Measurements from ENCODE around the gene FAM117A.
"Not testable (repeated sequence)": the region's sequence is repeated elsewhere in the genome, so short reads cannot be mapped to it uniquely, and the experiment has no call there.

The FAM117A gene

DNA sequence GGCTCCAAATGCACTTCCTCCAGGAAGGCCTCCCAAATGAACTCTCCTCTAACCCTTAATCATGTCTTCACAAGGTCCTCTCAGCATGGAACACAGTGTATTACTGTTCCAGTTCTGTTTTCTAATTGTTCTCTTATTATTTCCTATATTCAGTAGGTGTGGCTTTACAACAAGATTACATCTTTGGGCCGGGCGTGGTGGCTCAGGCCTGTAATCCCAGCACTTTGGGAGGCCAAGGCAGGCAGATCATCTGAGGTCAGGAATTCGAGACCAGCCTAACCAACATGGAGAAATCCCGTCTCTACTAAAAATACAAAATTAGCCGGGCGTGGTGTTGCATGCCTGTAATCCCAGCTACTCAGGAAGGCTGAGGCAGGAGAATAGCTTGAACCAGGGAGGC, 90.3 kb downstream of the FAM117A start:
- H3K27me3 ChIP-seq (ENCODE audit: control insufficient read depth, insufficient read depth, low read length); H3K9ac ChIP-seq (ENCODE audit: low read length); H3K36me3 ChIP-seq (ENCODE audit: control insufficient read depth, insufficient read depth, low read length); H3K4me3 ChIP-seq (ENCODE audit: low read length): not testable (repeated sequence)
- H3K4me1 ChIP-seq (ENCODE audit: control insufficient read depth, insufficient read depth, low read length) = peaks cover 25% of the 10 kb centered on the region
- H3K27ac ChIP-seq (ENCODE audit: low read depth, low read length) = peak overlapping the region; percentile 45

GRCh38 chr17:49670641-49671040, 93.3 kb downstream of the FAM117A start:
- Histone ChIP-seq H3K9ac (ENCODE audit: low read length) (no peak overlapping the region), H3K27ac (ENCODE audit: low read depth, low read length) (peak overlapping the region; percentile 70), H3K4me1 (ENCODE audit: control insufficient read depth, insufficient read depth, low read length) (peaks cover 19% of the 10 kb centered on the region), H3K36me3 (ENCODE audit: control insufficient read depth, insufficient read depth, low read length) (peaks cover 2% of the 10 kb centered on the region), H3K4me3 (ENCODE audit: low read length) (no peak overlapping the region), H3K27me3 (ENCODE audit: control insufficient read depth, insufficient read depth, low read length) (no peaks in the 10 kb centered on the region)

GRCh38 chr17:49670002-49670401, 93.9 kb downstream of the FAM117A start:
- Histone ChIP-seq H3K4me1 (ENCODE audit: control insufficient read depth, insufficient read depth, low read length) (peaks cover 16% of the 10 kb centered on the region), H3K9ac (ENCODE audit: low read length) (no peak overlapping the region), H3K4me3 (ENCODE audit: low read length) (no peak overlapping the region), H3K27ac (ENCODE audit: low read depth, low read length) (peak overlapping the region; percentile 70), H3K27me3 (ENCODE audit: control insufficient read depth, insufficient read depth, low read length) (no peaks in the 10 kb centered on the region), H3K36me3 (ENCODE audit: control insufficient read depth, insufficient read depth, low read length) (no peaks in the 10 kb centered on the region)

GRCh38 chr17:49667854-49668253, 96.1 kb downstream of the FAM117A start:
- no peak overlapping the region for H3K4me3 ChIP-seq (ENCODE audit: low read length)
- no peaks in the 10 kb centered on the region for H3K27me3 ChIP-seq (ENCODE audit: control insufficient read depth, insufficient read depth, low read length)
- H3K27ac ChIP-seq (ENCODE audit: low read depth, low read length) = no peak overlapping the region
- H3K4me1 ChIP-seq (ENCODE audit: control insufficient read depth, insufficient read depth, low read length) = peaks cover 19% of the 10 kb centered on the region
- no peaks in the 10 kb centered on the region for H3K36me3 ChIP-seq (ENCODE audit: control insufficient read depth, insufficient read depth, low read length)
- no peak overlapping the region for H3K9ac ChIP-seq (ENCODE audit: low read length)

DNA sequence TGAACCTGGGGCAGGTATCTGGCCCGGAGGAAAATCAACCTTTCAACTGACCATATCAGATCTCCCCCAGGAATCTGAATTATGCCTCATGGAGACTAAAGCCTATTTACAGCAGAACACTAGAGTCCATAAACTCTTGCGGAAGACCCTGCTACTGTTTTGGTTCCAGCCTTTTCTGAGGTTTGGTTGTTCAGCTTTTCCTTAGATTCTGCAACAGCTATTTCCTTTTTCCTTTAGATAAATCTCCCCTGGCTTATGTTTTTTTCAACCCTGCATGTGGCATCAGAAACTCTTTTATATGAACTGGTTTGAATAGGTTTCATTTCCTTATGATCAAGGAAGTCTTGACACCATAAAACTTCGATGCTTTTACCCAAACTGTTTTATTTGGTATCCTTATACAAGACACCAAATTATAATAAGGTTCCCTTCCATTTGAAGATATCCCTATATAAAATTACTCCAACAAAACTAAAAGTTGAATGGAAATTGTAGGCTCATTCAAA, 99.2 kb downstream of the FAM117A start:
- Histone ChIP-seq H3K36me3 (ENCODE audit: control insufficient read depth, insufficient read depth, low read length) (no peaks in the 10 kb centered on the region), H3K4me1 (ENCODE audit: control insufficient read depth, insufficient read depth, low read length) (peaks cover 5% of the 10 kb centered on the region), H3K27me3 (ENCODE audit: control insufficient read depth, insufficient read depth, low read length) (no peaks in the 10 kb centered on the region), H3K4me3 (ENCODE audit: low read length) (no peak overlapping the region), H3K27ac (ENCODE audit: low read depth, low read length) (no peak overlapping the region), H3K9ac (ENCODE audit: low read length) (no peak overlapping the region)

Data from rectal smooth muscle tissue (tissue), 1 donor.